ENCODE measurements around the gene TBC1D3I.
"Not testable (repeated sequence)": the region's sequence is repeated elsewhere in the genome, so short reads cannot be mapped to it uniquely, and the experiment has no call there.

DNA sequence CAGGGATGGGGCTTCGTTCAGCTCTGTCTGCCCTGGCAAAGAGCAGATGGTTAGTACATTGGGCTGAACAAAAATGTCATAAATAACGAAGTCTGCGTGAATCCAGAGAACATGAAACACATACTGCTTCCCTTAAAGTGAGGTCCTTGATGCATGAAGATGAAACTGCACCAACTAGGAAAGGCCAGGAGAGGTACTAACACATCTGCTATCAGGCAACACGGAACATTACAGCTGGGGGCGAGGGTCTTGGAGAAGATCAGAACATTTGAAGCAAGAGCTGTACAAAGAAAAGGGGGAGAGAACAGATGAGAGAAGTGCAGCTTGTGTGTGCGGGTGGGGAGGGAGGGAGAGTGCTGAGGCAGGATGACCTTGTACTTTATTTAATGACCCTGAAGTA lies 57.0 kb downstream of the TBC1D3I start:
- TF ChIP-seq, protein P1, sequence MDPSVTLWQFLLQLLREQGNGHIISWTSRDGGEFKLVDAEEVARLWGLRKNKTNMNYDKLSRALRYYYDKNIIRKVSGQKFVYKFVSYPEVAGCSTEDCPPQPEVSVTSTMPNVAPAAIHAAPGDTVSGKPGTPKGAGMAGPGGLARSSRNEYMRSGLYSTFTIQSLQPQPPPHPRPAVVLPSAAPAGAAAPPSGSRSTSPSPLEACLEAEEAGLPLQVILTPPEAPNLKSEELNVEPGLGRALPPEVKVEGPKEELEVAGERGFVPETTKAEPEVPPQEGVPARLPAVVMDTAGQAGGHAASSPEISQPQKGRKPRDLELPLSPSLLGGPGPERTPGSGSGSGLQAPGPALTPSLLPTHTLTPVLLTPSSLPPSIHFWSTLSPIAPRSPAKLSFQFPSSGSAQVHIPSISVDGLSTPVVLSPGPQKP (IDR thresholded peaks at IDR 0.05; ENCODE audit: borderline replicate concordance, low read depth, low read length) = not testable (repeated sequence)
- not testable (repeated sequence) for TF ChIP-seq CTCF (conservative IDR thresholded peaks at IDR 0.05; ENCODE audit: low read depth, low read length); MAZ (IDR thresholded peaks at IDR 0.05; ENCODE audit: borderline replicate concordance, low read depth, low read length); CHD1 (IDR thresholded peaks at IDR 0.05; ENCODE audit: low read depth, low read length); POLR2A (IDR thresholded peaks at IDR 0.05; ENCODE audit: low read depth, low read length); MAFK (IDR thresholded peaks at IDR 0.05; ENCODE audit: low read depth, low read length); RAD21 (IDR thresholded peaks at IDR 0.05; ENCODE audit: low read length); BHLHE40 (IDR thresholded peaks at IDR 0.05; ENCODE audit: low read depth, low read length); SMC3 (IDR thresholded peaks at IDR 0.05; ENCODE audit: low read depth, low read length); CEBPB (IDR thresholded peaks at IDR 0.05; ENCODE audit: low read depth, low read length); RFX5 (IDR thresholded peaks at IDR 0.05; ENCODE audit: low read depth, low read length); RCOR1 (IDR thresholded peaks at IDR 0.05; ENCODE audit: insufficient replicate concordance, low read length); NFE2L2 (IDR thresholded peaks at IDR 0.05; ENCODE audit: low read depth, low read length)
- TF ChIP-seq, protein P2, sequence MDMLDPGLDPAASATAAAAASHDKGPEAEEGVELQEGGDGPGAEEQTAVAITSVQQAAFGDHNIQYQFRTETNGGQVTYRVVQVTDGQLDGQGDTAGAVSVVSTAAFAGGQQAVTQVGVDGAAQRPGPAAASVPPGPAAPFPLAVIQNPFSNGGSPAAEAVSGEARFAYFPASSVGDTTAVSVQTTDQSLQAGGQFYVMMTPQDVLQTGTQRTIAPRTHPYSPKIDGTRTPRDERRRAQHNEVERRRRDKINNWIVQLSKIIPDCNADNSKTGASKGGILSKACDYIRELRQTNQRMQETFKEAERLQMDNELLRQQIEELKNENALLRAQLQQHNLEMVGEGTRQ (IDR thresholded peaks at IDR 0.05; ENCODE audit: low read depth, low read length) = not testable (repeated sequence)
